LNCaP clone FGC (cell line): ENCODE measurements around the gene SORBS1.

Experiments used
- DNase-seq: peaks from one replicate; pipeline ENCODE4 v3.0.0-alpha.2; 2011; ENCODE audit warnings: low read depth
- H3K4me3 ChIP-seq: 2 replicates; pipeline ENCODE4 v1.5.1; 2011; ENCODE audit warnings: mild to moderate bottlenecking, low read depth, low read length, control low read depth
- TF ChIP-seq, protein P1 (sequence below): IDR thresholded peaks from 2 replicates; pipeline ENCODE4 v1.5.1; 2012; ENCODE audit warnings: mild to moderate bottlenecking; ENCODE audit not compliant: control insufficient read depth, insufficient read depth; ENCODE audit errors: extremely low read depth

Gene SORBS1

DNA sequence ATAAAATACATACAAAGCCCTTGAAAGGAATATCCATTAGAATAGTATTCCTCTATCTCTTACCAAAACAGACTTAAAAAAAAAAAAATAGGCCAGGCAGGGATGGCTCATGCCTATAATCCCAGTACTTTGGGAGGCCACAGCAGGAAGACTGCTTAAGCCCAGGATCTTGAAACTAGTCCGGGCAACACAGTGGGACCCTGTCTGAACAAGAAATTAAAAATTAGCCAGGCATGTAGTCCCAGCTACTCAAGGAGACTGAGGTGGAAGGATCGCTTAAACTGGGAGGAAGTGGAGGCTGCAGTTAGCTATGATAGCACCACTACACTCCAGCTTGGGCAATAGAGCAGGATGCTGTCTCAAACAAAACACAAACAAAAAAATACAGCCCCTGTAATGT is 280.0 kb downstream of the SORBS1 start:
- H3K4me3 ChIP-seq, result no peak overlapping the region
- no peak for DNase-seq
- TF ChIP-seq, protein P1, sequence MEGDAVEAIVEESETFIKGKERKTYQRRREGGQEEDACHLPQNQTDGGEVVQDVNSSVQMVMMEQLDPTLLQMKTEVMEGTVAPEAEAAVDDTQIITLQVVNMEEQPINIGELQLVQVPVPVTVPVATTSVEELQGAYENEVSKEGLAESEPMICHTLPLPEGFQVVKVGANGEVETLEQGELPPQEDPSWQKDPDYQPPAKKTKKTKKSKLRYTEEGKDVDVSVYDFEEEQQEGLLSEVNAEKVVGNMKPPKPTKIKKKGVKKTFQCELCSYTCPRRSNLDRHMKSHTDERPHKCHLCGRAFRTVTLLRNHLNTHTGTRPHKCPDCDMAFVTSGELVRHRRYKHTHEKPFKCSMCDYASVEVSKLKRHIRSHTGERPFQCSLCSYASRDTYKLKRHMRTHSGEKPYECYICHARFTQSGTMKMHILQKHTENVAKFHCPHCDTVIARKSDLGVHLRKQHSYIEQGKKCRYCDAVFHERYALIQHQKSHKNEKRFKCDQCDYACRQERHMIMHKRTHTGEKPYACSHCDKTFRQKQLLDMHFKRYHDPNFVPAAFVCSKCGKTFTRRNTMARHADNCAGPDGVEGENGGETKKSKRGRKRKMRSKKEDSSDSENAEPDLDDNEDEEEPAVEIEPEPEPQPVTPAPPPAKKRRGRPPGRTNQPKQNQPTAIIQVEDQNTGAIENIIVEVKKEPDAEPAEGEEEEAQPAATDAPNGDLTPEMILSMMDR, result no peak

GRCh38 chr10:95280637-95281036 is 280.5 kb downstream of the SORBS1 start:
- DNase-seq, result no peak
- H3K4me3 ChIP-seq, result no peak overlapping the region
- TF ChIP-seq, protein P1, result no peak

DNA sequence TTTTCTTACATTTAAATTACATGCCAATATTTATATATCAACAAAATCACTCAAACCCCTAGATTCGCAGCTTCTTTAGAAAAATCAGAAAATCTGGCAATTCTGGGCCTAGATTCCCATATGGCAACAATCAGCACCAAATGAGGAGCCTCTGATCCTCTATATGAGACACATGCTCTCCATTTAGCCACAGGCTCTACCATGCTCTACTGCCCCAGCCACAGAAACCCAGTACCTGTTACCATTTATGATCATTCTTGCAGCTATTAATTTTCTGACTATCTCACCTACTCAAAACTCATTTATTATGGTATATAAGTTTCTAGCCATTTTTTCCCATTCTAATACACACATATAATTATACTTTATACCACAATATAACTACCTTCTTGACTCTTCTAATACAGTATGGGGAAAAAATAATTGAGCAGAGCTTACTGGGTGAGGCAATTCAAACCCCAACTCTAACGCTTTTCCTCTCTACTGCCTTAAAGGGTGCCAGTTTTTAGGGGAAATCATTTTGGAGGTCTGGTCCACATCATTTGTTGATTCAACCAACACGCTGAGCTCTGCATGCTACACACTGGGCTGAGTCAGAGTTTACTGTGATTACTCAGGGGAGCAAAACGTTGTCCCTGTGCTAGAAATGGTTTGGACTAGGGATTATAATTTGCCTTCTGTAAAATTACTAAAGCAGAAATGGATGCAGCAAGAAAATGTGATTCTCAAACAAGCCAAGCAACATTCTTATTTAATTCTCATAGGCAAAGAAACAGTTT is 281.9 kb downstream of the SORBS1 start:
- DNase-seq, result no peak
- no peak overlapping the region for H3K4me3 ChIP-seq
- TF ChIP-seq, protein P1, result no peak

GRCh38 chr10:95278061-95278988 is 282.8 kb downstream of the SORBS1 start:
- H3K4me3 ChIP-seq, result no peak overlapping the region
- DNase-seq, result no peak
- TF ChIP-seq, protein P1, result no peak

- no peak for DNase-seq
- no peak overlapping the region for H3K4me3 ChIP-seq
- TF ChIP-seq, protein P1, result no peak
Observed at GRCh38 chr10:95277614-95278013, 283.6 kb downstream of the SORBS1 start.

- DNase-seq, result no peak
- TF ChIP-seq, protein P1, result no peak
Observed at GRCh38 chr10:95277201-95277570, 284.0 kb downstream of the SORBS1 start.

More at GRCh38 chr10:95277201-95277570, 284.0 kb downstream of the SORBS1 start:
- no peak overlapping the region for H3K4me3 ChIP-seq
